GM13977 (cell line): ENCODE results near the gene PRRG2.
A peak's percentile ranks its signal among the peaks of the same experiment; 100 is the strongest.

Experiments
- DNase-seq: peaks from one replicate; pipeline ENCODE4 v3.0.0; 2012; ENCODE audit warnings: low spot score
- CTCF ChIP-seq: IDR thresholded peaks from 2 replicates; pipeline ENCODE4 v1.5.1; 2012; ENCODE audit warnings: mild to moderate bottlenecking, control low read depth; ENCODE audit not compliant: insufficient read depth; ENCODE audit errors: extremely low read depth, missing control alignments
- in situ Hi-C: fragments of 300-500 bp; cut with MboI; formaldehyde crosslinking; loops from one replicate; pipeline ENCODE4 v1.12.0; 2022; ENCODE audit warnings: low sequenced_read_pairs, low pct_unique_long_range_greater_than_20kb, mixed read lengths, inconsistent platforms; ENCODE audit not compliant: unreplicated experiment

PRRG2 gene

GRCh38 chr19:49573009-49573408 lies 8.1 kb upstream of the PRRG2 start:
- no peak for DNase-seq
- no peak for TF ChIP-seq CTCF
- in situ Hi-C loops, result no loop called here

GRCh38 chr19:49573425-49573824 lies 7.7 kb upstream of the PRRG2 start:
- in situ Hi-C loops, result no loop called here
- DNase-seq, result no peak
- TF ChIP-seq CTCF, result no peak

GRCh38 chr19:49574206-49574755 lies 6.8 kb upstream of the PRRG2 start:
- no peak for DNase-seq
- in situ Hi-C loops, result no loop called here
- no peak for TF ChIP-seq CTCF

- in situ Hi-C loops, result no loop called here
- TF ChIP-seq CTCF, result no peak
- DNase-seq, result no peak
Measured at GRCh38 chr19:49579193-49579592, 1.9 kb upstream of the PRRG2 start.

- no peak for DNase-seq
- no peak for TF ChIP-seq CTCF
- in situ Hi-C loops, result no loop called here
Measured at GRCh38 chr19:49579947-49580263, 1.2 kb upstream of the PRRG2 start.

- in situ Hi-C loops, result no loop called here
- no peak for TF ChIP-seq CTCF
- DNase-seq, result peak; percentile 89
Measured at GRCh38 chr19:49580264-49581006, 681 bp upstream of the PRRG2 start, which contains the start of gene NOSIP. NOSIP (minus strand) TSS chr19:49580556; CDS start chr19:49560691, 19,865 bp downstream.
